AG04449 (cell line): Measurements from ENCODE around the gene CDC14B.
"Not testable (repeated sequence)": the region's sequence is repeated elsewhere in the genome, so short reads cannot be mapped to it uniquely, and the experiment has no call there.

Experiments used
- CTCF ChIA-PET: fragments of 350-600 bp; formaldehyde crosslinking; extraction: SDS; loops from one replicate; lab custom pipeline; 2021; ENCODE audit warnings: antibody characterized with exemption; lab: Yijun Ruan, JAX
- POLR2A ChIA-PET: fragments of 400-600, 350-600 bp; formaldehyde crosslinking; extraction: SDS; loops from one replicate; lab custom pipeline; 2020; ENCODE audit warnings: antibody characterized with exemption, inconsistent platforms; lab: Yijun Ruan, JAX
- DNase-seq: peaks from one replicate; pipeline ENCODE4 v3.0.0-alpha.2; 2010; ENCODE audit warnings: low read depth, low spot score
- H3K4me3 ChIP-seq: 2 replicates; pipeline ENCODE4 v1.5.1; 2011; ENCODE audit warnings: low read depth, mild to moderate bottlenecking, control low read depth, low read length
- TF ChIP-seq, protein P1 (sequence below): IDR thresholded peaks from one replicate; pipeline ENCODE4 v1.5.1; 2011; ENCODE audit warnings: mild to moderate bottlenecking, moderate library complexity, low read length, control low read depth, inconsistent platforms; ENCODE audit not compliant: insufficient read depth; ENCODE audit errors: missing control alignments

CDC14B gene

DNA sequence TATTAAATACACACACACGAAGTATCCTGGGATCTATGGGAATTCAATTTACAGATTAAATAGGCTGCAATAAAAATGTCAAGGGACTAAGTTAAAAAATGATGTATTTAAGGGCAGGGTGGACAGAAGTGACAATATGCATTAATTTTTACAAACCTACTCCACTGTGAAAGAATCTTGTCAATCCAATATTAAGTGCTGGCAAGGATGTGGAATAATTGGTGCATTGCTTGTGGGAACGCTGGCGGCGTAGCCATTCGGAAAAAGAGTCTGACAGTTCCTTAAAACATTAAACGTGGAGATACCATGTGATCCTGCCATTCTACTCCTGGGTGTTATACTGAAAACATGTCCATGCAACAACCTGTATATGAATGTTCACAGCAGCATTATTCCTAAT is 4.2 kb downstream of the CDC14B start:
- no peak overlapping the region for H3K4me3 ChIP-seq
- DNase-seq = no peak
- TF ChIP-seq, protein P1, sequence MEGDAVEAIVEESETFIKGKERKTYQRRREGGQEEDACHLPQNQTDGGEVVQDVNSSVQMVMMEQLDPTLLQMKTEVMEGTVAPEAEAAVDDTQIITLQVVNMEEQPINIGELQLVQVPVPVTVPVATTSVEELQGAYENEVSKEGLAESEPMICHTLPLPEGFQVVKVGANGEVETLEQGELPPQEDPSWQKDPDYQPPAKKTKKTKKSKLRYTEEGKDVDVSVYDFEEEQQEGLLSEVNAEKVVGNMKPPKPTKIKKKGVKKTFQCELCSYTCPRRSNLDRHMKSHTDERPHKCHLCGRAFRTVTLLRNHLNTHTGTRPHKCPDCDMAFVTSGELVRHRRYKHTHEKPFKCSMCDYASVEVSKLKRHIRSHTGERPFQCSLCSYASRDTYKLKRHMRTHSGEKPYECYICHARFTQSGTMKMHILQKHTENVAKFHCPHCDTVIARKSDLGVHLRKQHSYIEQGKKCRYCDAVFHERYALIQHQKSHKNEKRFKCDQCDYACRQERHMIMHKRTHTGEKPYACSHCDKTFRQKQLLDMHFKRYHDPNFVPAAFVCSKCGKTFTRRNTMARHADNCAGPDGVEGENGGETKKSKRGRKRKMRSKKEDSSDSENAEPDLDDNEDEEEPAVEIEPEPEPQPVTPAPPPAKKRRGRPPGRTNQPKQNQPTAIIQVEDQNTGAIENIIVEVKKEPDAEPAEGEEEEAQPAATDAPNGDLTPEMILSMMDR = no peak
- POLR2A ChIA-PET = no interaction called here
- CTCF ChIA-PET = no interaction called here

DNA sequence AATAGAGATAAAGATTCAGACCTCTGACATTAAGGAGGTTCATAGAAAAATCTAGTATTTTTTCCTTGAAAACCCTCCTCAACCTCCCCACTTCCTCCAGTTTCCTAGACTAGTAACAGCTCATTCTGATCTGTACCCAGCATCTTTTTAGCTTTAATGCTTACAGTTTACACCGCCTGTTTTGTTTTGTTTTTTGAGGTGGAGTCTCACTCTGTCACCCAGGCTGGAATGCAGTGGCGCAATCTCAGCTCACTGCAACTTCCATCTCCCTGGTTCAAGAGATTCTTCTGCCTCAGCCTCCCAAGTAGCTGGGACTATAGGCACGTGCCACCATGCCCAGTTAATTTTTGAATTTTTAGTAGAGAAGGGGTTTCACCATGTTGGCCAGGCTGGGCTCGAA is 5.0 kb downstream of the CDC14B start:
- CTCF ChIA-PET = interaction anchor here (0.7 to 0.8 kb wide), 2 partner anchors 12 to 13 kb away, joined by 3 to 5 read pairs; no protein-coding TSS in a partner anchor
- DNase-seq, POLR2A ChIA-PET, H3K4me3 ChIP-seq: not testable (repeated sequence)

DNA sequence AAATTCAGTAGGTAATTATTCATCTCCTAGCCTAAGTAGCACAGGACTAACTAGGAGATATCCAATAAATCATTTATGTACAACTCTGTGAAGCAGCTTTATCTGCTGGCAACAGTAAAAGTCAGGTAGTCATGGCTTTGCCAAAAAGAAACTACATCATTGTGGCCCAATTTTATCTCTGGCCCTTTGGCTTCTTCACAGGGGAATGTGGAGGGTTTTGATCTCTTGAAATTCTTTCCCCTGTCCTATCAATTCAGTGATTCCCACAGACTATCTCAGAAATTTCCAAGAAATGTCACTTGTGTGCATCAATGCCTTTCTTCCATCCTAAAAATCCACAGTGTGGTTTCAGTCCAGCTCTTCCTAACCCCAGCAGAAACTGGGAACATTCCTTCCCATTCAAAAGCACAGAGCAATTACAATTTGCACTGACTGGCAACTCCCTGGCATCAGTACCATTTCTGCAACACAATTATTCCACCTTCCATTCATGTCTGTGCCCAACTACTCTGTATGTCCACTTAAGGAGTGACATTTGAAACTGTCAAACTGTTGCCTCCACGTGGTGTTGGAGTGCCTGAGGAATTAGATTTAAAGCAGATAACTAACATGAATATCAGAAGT is 6.6 kb downstream of the CDC14B start:
- ChIA-PET POLR2A (no interaction called here), CTCF (interaction anchor here (1.5 kb wide), 1 partner anchor 99 kb away, joined by 4 read pairs; no protein-coding TSS in a partner anchor)
- TF ChIP-seq, protein P1 = no peak
- no peak overlapping the region for H3K4me3 ChIP-seq
- no peak for DNase-seq

DNA sequence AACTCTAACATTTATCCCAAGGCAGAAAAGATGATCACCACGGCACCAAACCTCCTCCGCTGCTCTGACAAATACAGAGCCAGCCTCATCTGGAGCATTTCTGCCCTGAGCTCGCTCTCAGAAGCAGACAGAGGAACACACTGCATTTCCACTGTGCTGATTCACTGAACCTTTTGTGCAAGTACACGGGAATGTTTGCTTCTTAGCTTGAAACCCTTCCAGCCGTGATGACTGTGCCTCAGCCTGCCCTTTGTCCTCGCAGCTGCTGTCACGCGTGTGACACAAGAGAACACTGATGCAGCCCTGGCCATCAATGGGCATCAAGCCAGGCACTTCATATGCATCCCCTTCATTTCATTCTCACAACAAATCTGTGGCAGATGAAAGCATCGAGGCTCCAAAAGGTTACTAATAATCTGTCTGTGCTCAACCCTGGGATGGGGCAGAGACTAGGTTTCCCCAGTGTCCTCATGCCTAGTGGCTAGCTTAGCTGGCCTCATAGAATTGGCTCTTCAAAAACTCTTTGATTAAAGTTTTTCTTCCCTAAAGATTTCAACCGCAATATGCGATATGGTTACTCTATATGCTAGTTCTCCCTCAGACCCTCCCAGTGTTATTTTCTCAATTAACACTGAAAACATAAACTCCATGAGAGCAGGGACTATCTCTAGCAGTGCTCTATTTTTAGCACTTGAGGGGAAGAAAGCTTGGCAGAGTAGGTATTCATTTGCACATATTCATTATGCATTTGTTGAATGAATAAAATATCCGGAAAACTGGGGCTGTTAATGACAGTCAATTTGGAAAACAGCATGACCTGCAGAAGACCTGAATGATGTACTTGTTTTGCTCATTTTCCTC is 7.3 kb downstream of the CDC14B start:
- ChIA-PET POLR2A (interaction anchor here (0.5 to 1.0 kb wide), 2 partner anchors 19 to 60 kb away, joined by 3 to 4 read pairs; no protein-coding TSS in a partner anchor), CTCF (interaction anchor here (0.7 to 1.5 kb wide), 3 partner anchors 21 to 98 kb away, joined by 3 to 4 read pairs (median 3); no protein-coding TSS in a partner anchor)
- peak; percentile 73 for DNase-seq
- peak overlapping the region; percentile 40 for H3K4me3 ChIP-seq
- TF ChIP-seq, protein P1 = no peak

DNA sequence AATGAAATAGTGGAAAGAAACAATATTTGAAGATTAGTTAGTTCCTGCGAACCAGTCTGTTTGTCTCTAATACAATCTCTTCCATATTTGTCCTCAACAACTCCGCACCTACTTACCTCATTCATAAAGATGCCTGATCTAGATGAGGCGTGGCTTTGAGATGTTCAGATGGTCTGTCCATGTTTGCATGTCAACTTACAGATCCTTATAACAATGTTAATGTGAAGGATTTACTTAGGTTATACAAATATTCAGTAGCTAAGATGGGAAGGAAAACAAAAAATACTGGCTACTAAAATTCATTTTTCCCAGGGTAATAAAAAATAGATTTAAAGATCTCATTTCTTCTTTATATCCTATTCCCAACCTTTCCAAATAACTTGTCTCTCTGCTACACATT is 8.3 kb downstream of the CDC14B start:
- H3K4me3 ChIP-seq = no peak overlapping the region
- ChIA-PET CTCF (interaction anchor here (1.2 kb wide), 1 partner anchor 20 kb away, joined by 3 read pairs; no protein-coding TSS in a partner anchor), POLR2A (interaction anchor here (1.0 kb wide), 1 partner anchor 20 kb away, joined by 4 read pairs; no protein-coding TSS in a partner anchor)
- no peak for DNase-seq
- TF ChIP-seq, protein P1 = no peak

DNA sequence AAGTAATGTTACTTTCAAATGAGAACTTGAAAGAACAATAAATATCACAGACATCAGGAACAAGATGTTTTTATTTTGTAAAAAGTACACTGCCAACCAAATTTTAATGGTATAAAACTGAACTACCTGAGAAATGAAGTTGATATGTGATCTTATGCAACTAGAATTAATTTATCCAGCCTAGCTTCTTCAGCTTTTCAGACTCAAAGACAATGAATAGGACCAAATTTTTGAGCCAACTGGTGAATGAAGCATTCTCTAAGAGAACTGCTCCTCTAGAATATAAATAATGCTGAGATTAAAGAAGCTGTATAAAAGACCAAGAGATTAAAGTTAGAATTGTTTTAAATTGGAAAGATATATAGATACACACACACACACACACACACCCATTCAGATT is 9.9 kb downstream of the CDC14B start:
- CTCF ChIA-PET = interaction anchor here (0.7 kb wide), 1 partner anchor 70 kb away, joined by 3 read pairs; no protein-coding TSS in a partner anchor
- no peak for DNase-seq
- TF ChIP-seq, protein P1 = no peak
- no peak overlapping the region for H3K4me3 ChIP-seq
- POLR2A ChIA-PET = no interaction called here
